ENCODE results near the gene ADCYAP1R1.

- no peak for TF ChIP-seq CTCF (IDR thresholded peaks at IDR 0.05)
- TF ChIP-seq EZH2 (IDR thresholded peaks at IDR 0.05; ENCODE audit: borderline replicate concordance, insufficient read depth, low read depth, low read length, poor library complexity, severe bottlenecking), result no peak
Measured at GRCh38 chr7:31079126-31079823, 27.2 kb downstream of the ADCYAP1R1 start.
